Lung (tissue), 12 donors: ENCODE data around the gene CHAF1A. TPM values are rescaled to one million over a fixed set of nuclear protein-coding genes. Genes with fewer than 3 reads are reported as not detected.

ENCODE experiments used
- ATAC-seq: fragments of 200-7000 bp; cut with Tn5 transposase; one replicate; pipeline ENCODE4 v1.9.1; 2020; ENCODE audit warnings: moderate number of reproducible peaks; ENCODE audit not compliant: insufficient read depth, low FRiP score
- DNase-seq, 3 donors: peaks; one replicate each; pipeline ENCODE4 v3.0.0-alpha.2; 2013 to 2017
- H3K27ac ChIP-seq, 2 donors: one replicate each; pipeline ENCODE4 v1.5.1; 2013; ENCODE audit warnings: mild to moderate bottlenecking in 2 of 2, moderate library complexity in 2 of 2, control low read depth in 1 of 2, inconsistent platforms in 1 of 2, low read depth in 1 of 2, low read length in 1 of 2
- H3K27me3 ChIP-seq, 3 donors: one replicate each; pipeline ENCODE4 v1.5.1; 2013; ENCODE audit warnings: low read length in 2 of 3; ENCODE audit not compliant: control insufficient read depth in 3 of 3, insufficient read depth in 3 of 3
- H3K36me3 ChIP-seq, 4 donors: one replicate each; pipeline ENCODE4 v1.5.1; 2013; ENCODE audit warnings: low read length in 4 of 4, mild to moderate bottlenecking in 1 of 4, moderate library complexity in 1 of 4; ENCODE audit not compliant: control insufficient read depth in 4 of 4, insufficient read depth in 4 of 4
- H3K4me1 ChIP-seq, 5 donors: one replicate each; pipeline ENCODE4 v1.5.1; 2013; ENCODE audit warnings: low read length in 5 of 5, mild to moderate bottlenecking in 2 of 5, moderate library complexity in 1 of 5; ENCODE audit not compliant: control insufficient read depth in 5 of 5, insufficient read depth in 5 of 5
- H3K4me3 ChIP-seq: one replicate; pipeline ENCODE4 v1.5.1; 2013; ENCODE audit warnings: mild to moderate bottlenecking, control low read depth, moderate library complexity
- H3K9ac ChIP-seq, 2 donors: one replicate each; pipeline ENCODE4 v1.5.1; 2013; ENCODE audit warnings: low read length in 2 of 2, control low read depth in 1 of 2; ENCODE audit not compliant: insufficient read depth in 1 of 2
- H3K9me3 ChIP-seq, 4 donors: one replicate each; pipeline ENCODE4 v1.5.1; 2013; ENCODE audit warnings: low read length in 3 of 4, mild to moderate bottlenecking in 1 of 4, moderate library complexity in 1 of 4; ENCODE audit not compliant: control insufficient read depth in 4 of 4, insufficient read depth in 3 of 4
- WGBS, 2 donors: extraction: QIAGEN DNeasy Blood & Tissue Kit; methylation state at CpG; one replicate each; pipeline ENCODE4 v1.1.7; 2013; 5-methylcytosine and 5-hydroxymethylcytosine counted together
- polyA plus RNA-seq, 2 donors: library from polyadenylated mRNA; stranded (reverse); fragments of 200-250 nt; gene quantifications; one replicate each; pipeline ENCODE4 v1.2.1, GENCODE V29; 2013
- total RNA-seq, 2 donors: library from RNA; depleted of rRNA in 1 of 2; stranded (reverse); fragments of >200 nt in 1 of 2; gene quantifications; one replicate each; pipeline ENCODE4 v1.2.1, GENCODE V29; 2014 to 2021
- TF ChIP-seq, protein P1 (sequence below): IDR thresholded peaks from 2 replicates; pipeline ENCODE4 v1.5.1; 2012; ENCODE audit warnings: mild to moderate bottlenecking; ENCODE audit errors: control extremely low read depth, extremely low read depth
- donor health status: control.
- donor health status: control.
- donor health status: Bipolar disorder and iron deficiency.
- donor health status: healthy.
- donor health status: DM: yes; HTN: yes; CAD: no.

Gene CHAF1A
- total and polyA plus RNA-seq, 4 donors, result 6.8 to 16.7 (median 8.7) TPM

DNA sequence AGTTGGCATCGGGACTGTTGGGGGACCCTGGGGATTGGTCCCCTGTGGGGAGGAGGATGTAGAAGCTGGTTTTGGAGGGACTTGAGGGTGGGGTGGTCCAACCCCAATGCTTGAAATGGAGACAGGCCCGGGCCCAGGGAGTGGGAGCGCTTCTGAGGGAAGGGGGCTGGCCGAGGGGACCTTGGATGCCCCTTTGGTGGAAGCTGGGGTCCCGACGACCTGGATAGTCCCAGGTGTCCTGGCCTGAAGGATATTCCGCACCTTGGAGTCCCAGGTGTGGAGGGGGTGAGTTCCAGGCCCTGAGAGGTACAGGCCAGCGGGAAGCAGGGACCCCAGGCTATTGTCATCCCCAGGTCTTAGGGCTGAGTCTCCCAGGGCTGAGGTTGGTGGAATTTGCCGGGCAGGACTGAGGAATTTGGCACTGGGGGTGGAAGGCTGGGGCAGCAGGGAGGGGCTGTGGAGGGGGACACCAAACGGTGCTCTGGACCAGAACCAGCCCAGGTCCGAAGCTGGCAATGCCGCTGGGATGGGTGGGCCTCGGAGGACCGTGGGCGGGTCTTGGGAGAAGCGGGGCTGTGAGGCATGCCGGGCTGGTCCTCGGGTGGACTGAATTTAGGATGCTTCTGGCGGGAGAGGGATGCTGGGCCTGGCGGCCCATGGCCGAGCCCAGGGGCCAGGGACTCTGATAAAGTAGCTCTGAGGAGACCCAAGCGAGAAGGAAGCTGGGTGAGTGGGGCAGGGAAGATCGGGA lies 71.5 kb downstream of the CHAF1A start:
- Histone ChIP-seq H3K36me3 (peaks cover 0 to 14% (median 7%) of the 10 kb centered on the region in 4 donors), H3K27ac (no peak overlapping the region), H3K9ac (no peak overlapping the region), H3K9me3 (no peaks in the 10 kb centered on the region), H3K27me3 (no peaks in the 10 kb centered on the region), H3K4me1 (peaks cover 0 to 17% (median 8%) of the 10 kb centered on the region in 5 donors), H3K4me3 (no peak overlapping the region)
- WGBS, 2 donors, result 29 to 38% methylated on average over 23 of the region's 23 CpGs
- no peak for DNase-seq
- no peak for ATAC-seq
- TF ChIP-seq, protein P1, sequence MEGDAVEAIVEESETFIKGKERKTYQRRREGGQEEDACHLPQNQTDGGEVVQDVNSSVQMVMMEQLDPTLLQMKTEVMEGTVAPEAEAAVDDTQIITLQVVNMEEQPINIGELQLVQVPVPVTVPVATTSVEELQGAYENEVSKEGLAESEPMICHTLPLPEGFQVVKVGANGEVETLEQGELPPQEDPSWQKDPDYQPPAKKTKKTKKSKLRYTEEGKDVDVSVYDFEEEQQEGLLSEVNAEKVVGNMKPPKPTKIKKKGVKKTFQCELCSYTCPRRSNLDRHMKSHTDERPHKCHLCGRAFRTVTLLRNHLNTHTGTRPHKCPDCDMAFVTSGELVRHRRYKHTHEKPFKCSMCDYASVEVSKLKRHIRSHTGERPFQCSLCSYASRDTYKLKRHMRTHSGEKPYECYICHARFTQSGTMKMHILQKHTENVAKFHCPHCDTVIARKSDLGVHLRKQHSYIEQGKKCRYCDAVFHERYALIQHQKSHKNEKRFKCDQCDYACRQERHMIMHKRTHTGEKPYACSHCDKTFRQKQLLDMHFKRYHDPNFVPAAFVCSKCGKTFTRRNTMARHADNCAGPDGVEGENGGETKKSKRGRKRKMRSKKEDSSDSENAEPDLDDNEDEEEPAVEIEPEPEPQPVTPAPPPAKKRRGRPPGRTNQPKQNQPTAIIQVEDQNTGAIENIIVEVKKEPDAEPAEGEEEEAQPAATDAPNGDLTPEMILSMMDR, result no peak

DNA sequence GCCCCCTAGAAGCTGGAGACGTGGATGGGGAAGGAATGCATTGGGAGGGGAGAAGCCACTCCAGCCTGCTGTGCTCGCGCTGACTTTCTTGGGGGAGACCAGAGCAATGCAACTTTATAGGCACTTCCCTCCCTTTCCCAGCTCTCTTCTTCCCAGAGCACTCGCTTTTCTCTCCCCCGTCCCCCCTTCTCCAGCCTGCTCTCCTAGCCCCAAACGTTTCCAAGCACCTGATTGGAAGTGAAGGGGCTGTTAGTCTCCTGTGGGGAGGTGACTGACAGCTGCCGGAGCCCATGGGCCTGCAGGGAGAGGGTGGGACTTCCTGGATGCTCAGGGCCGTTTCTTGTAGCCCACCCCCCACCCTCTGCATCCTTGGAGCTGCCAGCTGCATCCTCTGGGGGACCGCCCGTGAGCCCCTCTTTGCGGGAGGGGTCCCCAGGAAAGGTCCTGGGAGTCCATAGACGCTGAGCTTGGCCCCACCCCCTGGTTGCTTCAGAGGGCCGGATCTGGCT lies 72.1 kb downstream of the CHAF1A start:
- Histone ChIP-seq H3K4me3 (no peak overlapping the region), H3K9me3 (no peaks in the 10 kb centered on the region), H3K4me1 (peaks cover 0 to 17% (median 8%) of the 10 kb centered on the region in 5 donors), H3K27ac (no peak overlapping the region), H3K9ac (no peak overlapping the region), H3K27me3 (no peaks in the 10 kb centered on the region), H3K36me3 (peaks cover 0 to 16% (median 7%) of the 10 kb centered on the region in 4 donors)
- TF ChIP-seq, protein P1, result no peak
- DNase-seq, result peak; percentile 54 to 66 (median 62)
- 12 to 29% methylated on average over 13 of the region's 13 CpGs for WGBS, 2 donors
- no peak for ATAC-seq

DNA sequence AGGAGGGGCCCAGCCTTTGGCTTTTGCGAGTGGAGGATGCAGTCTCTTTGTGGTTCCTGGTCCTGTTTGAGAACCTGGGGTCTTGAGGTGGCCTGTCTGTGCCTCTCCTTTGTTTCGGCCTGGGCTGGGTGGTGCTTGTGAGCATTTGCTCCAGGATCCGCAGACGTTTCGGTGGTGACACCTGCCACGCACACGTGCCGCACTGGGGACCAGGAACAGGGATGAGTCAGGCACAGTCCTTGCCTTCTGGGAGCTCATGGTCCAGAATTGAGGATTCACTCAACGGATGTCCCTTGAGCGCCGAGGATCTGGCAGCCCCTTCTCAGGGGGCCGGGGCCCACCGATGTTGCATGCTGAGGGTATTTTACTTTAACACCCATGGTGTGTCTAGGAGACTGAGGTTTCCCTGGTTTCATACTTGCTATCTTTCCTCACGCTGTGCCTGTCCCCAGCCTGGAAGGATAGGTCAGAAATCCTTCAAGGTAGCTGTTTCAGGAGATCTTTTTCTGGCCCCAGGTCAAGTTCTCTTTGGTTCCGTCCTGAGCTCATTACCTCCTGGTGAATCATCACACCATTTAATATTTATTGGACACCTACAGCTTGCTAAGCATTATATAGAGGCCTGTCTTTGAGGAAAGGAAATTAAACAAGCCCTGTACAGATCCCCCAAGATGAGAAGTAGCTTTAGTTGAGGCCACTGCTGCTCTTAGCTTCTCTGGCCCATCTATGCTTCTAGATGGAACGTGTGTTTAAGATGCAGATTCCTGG lies 74.8 kb downstream of the CHAF1A start:
- H3K9me3 ChIP-seq, result no peaks in the 10 kb centered on the region
- WGBS, 2 donors, result 87 to 91% methylated on average over 16 of the region's 16 CpGs
- H3K27me3 ChIP-seq, result no peaks in the 10 kb centered on the region
- peaks cover 0 to 17% (median 8%) of the 10 kb centered on the region in 5 donors for H3K4me1 ChIP-seq
- ATAC-seq (no peak), DNase-seq (no peak)
- H3K27ac ChIP-seq, result no peak overlapping the region
- no peak overlapping the region for H3K9ac ChIP-seq
- TF ChIP-seq, protein P1, result no peak
- no peak overlapping the region for H3K4me3 ChIP-seq
- peaks cover 0 to 20% (median 7%) of the 10 kb centered on the region in 4 donors for H3K36me3 ChIP-seq
